Body of pancreas (tissue), 4 donors: ENCODE measurements around the gene CENPC.

Experiments
- CTCF ChIP-seq, 7 experiments: fragments of 450-650 bp in 4 of 7; fragments of 200-600 bp in 3 of 7; sonication (generic) in 3 of 7; IDR thresholded peaks; one replicate each; pipeline ENCODE4 v1.5.1; 2016 to 2019; ENCODE audit warnings: antibody characterized with exemption in 7 of 7
- POLR2A ChIP-seq, 3 donors: fragments of 450-650 bp; IDR thresholded peaks; one replicate each; pipeline ENCODE4 v1.6.1; 2016; ENCODE audit warnings: antibody characterized with exemption in 3 of 3, mild to moderate bottlenecking in 2 of 3

- TF ChIP-seq CTCF (IDR thresholded peaks at IDR 0.05) (no peak), POLR2A (IDR thresholded peaks at IDR 0.05) (no peak)
These were observed 74.4 kb downstream of the CENPC start for GRCh38 chr4:67470871-67471270.
